Body of pancreas (tissue), 4 donors: Measurements from ENCODE around the gene PTPRZ1.

Experiments
- POLR2A ChIP-seq, 3 donors: fragments of 450-650 bp; IDR thresholded peaks; one replicate each; pipeline ENCODE4 v1.6.1; 2016; ENCODE audit warnings: antibody characterized with exemption in 3 of 3, mild to moderate bottlenecking in 2 of 3
- TF ChIP-seq, protein P1 (sequence below), 7 experiments: fragments of 450-650 bp in 4 of 7; fragments of 200-600 bp in 3 of 7; sonication (generic) in 3 of 7; IDR thresholded peaks; one replicate each; pipeline ENCODE4 v1.5.1; 2016 to 2019; ENCODE audit warnings: antibody characterized with exemption in 7 of 7

DNA sequence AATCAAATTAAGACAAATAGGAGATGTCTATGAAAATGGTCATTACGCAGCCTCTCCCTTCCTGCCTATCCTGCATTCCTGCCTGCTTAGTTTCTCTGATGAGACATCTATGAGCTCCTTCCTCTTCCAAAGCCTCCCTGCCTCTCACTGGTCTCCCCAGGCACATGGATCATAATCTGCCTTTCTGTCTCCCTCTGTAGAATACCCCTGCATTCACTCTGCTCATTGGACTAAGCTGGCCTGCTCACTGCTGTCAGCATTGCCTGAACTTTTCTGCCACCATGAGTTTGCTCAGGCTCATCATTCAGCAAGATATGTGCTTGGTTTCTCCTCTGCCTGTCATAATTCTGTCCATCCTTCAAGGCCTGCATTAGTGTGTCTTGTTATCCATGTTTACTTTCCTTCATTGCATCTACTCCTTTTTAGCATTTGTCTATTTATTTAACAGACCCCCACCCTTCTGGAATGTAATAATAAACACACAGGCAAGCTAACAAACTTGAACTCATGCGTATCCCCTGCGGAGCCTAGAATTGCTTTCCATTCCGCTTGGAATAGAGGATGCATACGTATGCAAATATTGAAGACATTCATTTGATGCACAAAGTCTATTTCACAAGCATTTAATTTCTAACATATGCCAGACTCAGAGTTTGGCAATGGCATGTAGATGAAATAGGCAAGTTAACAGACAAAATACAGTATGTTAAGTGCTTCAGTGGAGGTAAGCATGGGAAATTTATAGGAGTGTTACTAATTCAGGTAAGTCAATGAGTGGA, 88.3 kb downstream of the PTPRZ1 start:
- TF ChIP-seq, protein P1, sequence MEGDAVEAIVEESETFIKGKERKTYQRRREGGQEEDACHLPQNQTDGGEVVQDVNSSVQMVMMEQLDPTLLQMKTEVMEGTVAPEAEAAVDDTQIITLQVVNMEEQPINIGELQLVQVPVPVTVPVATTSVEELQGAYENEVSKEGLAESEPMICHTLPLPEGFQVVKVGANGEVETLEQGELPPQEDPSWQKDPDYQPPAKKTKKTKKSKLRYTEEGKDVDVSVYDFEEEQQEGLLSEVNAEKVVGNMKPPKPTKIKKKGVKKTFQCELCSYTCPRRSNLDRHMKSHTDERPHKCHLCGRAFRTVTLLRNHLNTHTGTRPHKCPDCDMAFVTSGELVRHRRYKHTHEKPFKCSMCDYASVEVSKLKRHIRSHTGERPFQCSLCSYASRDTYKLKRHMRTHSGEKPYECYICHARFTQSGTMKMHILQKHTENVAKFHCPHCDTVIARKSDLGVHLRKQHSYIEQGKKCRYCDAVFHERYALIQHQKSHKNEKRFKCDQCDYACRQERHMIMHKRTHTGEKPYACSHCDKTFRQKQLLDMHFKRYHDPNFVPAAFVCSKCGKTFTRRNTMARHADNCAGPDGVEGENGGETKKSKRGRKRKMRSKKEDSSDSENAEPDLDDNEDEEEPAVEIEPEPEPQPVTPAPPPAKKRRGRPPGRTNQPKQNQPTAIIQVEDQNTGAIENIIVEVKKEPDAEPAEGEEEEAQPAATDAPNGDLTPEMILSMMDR (IDR thresholded peaks at IDR 0.05), result no peak
- TF ChIP-seq POLR2A (IDR thresholded peaks at IDR 0.05), result no peak
